Fibroblast of the aortic adventitia (primary cell): ENCODE measurements around the gene MBD3L5. TPM values are rescaled to one million over a fixed set of nuclear protein-coding genes. Genes with fewer than 3 reads are reported as not detected.
"Not testable (repeated sequence)": the region's sequence is repeated elsewhere in the genome, so short reads cannot be mapped to it uniquely, and the experiment has no call there.

Experiments
- DNase-seq: peaks from one replicate; pipeline ENCODE4 v3.0.0-alpha.2; 2010; ENCODE audit warnings: low read depth
- H3K4me3 ChIP-seq: 2 replicates; pipeline ENCODE4 v1.5.1; 2011; ENCODE audit warnings: low read depth, mild to moderate bottlenecking, control low read depth, low read length, moderate library complexity
- CTCF ChIP-seq: IDR thresholded peaks from 2 replicates; pipeline ENCODE4 v1.5.1; 2011; ENCODE audit warnings: mild to moderate bottlenecking, low read length, control low read depth, inconsistent platforms; ENCODE audit not compliant: insufficient read depth
- total RNA-seq: library from RNA; depleted of rRNA; stranded (reverse); fragments of >200 nt; gene quantifications from 2 replicates; pipeline ENCODE4 v1.2.3, GENCODE V29; 2012; ENCODE audit warnings: low replicate concordance

MBD3L5 gene
- total RNA-seq = not detected in 2 replicates

- not testable (repeated sequence) for DNase-seq, H3K4me3 ChIP-seq
Measured at GRCh38 chr19:7030278-7030677, at the start of gene MBD3L5. Gene MBD3L5, plus strand, starts transcription at chr19:7030578. Its CDS starts 34 bp downstream, at chr19:7030612.

GRCh38 chr19:6983448-6983847 is 46.9 kb upstream of the MBD3L5 start:
- DNase-seq = no peak
- TF ChIP-seq CTCF = no peak
- no peak overlapping the region for H3K4me3 ChIP-seq

- no peak for TF ChIP-seq CTCF
- no peak overlapping the region for H3K4me3 ChIP-seq
- DNase-seq = no peak
Measured at GRCh38 chr19:6987850-6988249, 42.5 kb upstream of the MBD3L5 start.

- no peak for DNase-seq
- no peak for TF ChIP-seq CTCF
- H3K4me3 ChIP-seq = no peak overlapping the region
Measured at GRCh38 chr19:6988257-6988656, 42.1 kb upstream of the MBD3L5 start.

- H3K4me3 ChIP-seq = no peak overlapping the region
- DNase-seq = no peak
- TF ChIP-seq CTCF = no peak
Measured at GRCh38 chr19:6995054-6995453, 35.3 kb upstream of the MBD3L5 start.

GRCh38 chr19:6996810-6997209 is 33.6 kb upstream of the MBD3L5 start:
- DNase-seq = no peak
- no peak overlapping the region for H3K4me3 ChIP-seq
- TF ChIP-seq CTCF = no peak

- TF ChIP-seq CTCF = no peak
- no peak overlapping the region for H3K4me3 ChIP-seq
- no peak for DNase-seq
Measured at GRCh38 chr19:6997679-6998445, 32.5 kb upstream of the MBD3L5 start.
